Measurements from ENCODE around the gene HMGCS2.

DNA sequence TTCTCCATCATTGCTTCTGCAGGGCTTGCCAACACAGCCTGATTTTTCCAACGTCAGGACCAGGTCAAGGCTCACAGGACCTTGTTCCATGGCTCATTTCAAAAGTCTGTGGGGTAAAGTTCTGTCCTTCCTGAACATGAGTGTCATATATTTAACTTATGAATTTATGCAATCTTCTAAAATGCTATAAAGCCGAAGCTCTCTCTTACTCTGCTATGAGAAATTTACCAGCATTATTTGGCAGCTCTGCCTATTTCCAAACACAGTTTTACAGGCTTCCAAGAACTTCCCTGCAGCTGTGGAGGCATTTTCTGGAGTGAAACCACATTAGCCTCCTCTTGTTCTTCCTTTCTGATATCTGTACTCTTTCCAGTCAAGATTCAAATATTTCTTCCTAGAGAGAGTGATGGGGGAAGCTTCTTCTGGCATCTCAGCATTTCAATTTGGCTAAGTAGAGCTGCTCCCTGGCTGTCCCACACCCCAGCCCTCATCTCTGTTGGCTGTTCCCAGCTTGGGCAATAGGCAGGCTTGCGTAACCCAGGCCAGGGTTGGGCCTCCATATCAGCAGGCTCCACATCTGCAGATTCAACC, 15.6 kb upstream of the HMGCS2 start:
- TF ChIP-seq, protein P1, sequence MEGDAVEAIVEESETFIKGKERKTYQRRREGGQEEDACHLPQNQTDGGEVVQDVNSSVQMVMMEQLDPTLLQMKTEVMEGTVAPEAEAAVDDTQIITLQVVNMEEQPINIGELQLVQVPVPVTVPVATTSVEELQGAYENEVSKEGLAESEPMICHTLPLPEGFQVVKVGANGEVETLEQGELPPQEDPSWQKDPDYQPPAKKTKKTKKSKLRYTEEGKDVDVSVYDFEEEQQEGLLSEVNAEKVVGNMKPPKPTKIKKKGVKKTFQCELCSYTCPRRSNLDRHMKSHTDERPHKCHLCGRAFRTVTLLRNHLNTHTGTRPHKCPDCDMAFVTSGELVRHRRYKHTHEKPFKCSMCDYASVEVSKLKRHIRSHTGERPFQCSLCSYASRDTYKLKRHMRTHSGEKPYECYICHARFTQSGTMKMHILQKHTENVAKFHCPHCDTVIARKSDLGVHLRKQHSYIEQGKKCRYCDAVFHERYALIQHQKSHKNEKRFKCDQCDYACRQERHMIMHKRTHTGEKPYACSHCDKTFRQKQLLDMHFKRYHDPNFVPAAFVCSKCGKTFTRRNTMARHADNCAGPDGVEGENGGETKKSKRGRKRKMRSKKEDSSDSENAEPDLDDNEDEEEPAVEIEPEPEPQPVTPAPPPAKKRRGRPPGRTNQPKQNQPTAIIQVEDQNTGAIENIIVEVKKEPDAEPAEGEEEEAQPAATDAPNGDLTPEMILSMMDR (conservative IDR thresholded peaks at IDR 0.05 in 1 of 2, IDR thresholded peaks at IDR 0.05 in 1 of 2; ENCODE audit: extremely low read depth in 1 of 2, insufficient read depth in 1 of 2, low read depth in 1 of 2, low read length in 2 of 2): no peak
- no peak for TF ChIP-seq EZH2 (IDR thresholded peaks at IDR 0.05; ENCODE audit: borderline replicate concordance, low read length)

Data from mammary epithelial cell (primary cell).